ENCODE measurements around the gene ISYNA1.

GRCh38 chr19:18420930-18421329 is 17.0 kb downstream of the ISYNA1 start:
- TF ChIP-seq CTCF (conservative IDR thresholded peaks at IDR 0.05; ENCODE audit: low read depth in 2 of 2) (no peak), EZH2phosphoT487 (IDR thresholded peaks at IDR 0.05; ENCODE audit: unreplicated experiment) (no peak), POLR2AphosphoS5 (IDR thresholded peaks at IDR 0.05; ENCODE audit: low read depth) (no peak), CREB1 (CRISPR knock-in tag; IDR thresholded peaks at IDR 0.05; ENCODE audit: low read depth) (no peak), REST (IDR thresholded peaks at IDR 0.05; ENCODE audit: unreplicated experiment) (no peak), JUNB (IDR thresholded peaks at IDR 0.05; ENCODE audit: unreplicated experiment) (no peak), ZNF462 (CRISPR knock-in tag; IDR thresholded peaks at IDR 0.05) (no peak), ZNF331 (CRISPR knock-in tag; IDR thresholded peaks at IDR 0.05; ENCODE audit: low read depth) (no peak)
